ENCODE measurements around the gene GINS3.
A peak's percentile ranks its signal among the peaks of the same experiment; 100 is the strongest.

The GINS3 gene

DNA sequence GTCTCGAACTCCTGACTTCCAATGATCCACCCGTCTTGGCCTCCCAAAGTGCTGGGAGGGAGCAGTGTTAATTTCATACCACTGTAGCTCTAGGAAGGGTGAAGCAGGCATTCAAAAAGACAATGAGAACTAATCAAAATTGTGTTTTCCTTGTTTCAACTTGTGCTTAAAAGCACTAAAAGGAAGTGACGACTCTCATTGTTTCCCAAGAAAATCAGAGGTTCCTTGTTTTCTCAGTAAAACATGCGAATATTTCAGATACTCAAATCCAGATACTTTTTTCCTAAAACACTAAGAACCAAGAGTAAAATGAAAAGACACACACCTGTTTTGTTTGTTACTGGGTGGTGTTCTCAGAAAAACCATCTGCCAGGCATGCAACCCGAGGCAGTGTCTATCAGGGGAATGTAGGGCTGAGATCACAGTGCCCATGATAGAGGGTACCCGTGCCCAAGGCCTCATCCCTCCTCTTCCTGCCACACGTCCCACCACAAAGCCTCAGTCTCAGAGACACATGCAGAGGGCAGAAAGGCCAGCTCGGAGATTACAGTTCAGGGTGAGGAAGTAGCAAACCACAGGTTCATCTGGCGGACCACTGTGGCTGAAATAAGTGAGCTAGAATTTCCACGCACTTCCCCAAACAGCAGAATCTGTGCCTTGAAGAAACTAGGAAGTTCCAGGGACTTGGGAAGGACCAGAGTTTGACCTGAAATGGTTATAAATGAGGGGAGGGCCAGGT lies 33.7 kb downstream of the GINS3 start:
- DNase-seq (ENCODE audit: low read depth), result no peak

DNA sequence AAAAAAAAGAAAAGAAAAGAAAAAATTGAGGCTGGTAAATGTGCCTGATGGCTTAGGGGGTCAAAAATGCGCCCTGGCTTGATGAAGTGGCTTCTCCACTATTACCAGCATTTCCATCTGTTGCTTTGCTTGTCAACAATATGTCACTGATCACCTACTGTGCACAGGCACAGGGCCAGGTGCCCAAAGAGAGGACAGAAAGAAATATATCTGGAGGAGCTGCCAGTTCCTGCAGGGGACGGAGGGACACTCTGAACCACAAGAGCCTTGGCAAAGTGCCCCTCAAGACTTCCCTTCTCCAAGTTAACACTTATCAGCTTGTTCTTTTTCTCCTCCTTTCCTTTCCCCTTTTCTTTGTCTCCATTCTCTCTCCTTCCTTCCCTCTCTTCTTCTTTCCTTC lies 34.7 kb downstream of the GINS3 start:
- no peak for DNase-seq (ENCODE audit: low read depth)

DNA sequence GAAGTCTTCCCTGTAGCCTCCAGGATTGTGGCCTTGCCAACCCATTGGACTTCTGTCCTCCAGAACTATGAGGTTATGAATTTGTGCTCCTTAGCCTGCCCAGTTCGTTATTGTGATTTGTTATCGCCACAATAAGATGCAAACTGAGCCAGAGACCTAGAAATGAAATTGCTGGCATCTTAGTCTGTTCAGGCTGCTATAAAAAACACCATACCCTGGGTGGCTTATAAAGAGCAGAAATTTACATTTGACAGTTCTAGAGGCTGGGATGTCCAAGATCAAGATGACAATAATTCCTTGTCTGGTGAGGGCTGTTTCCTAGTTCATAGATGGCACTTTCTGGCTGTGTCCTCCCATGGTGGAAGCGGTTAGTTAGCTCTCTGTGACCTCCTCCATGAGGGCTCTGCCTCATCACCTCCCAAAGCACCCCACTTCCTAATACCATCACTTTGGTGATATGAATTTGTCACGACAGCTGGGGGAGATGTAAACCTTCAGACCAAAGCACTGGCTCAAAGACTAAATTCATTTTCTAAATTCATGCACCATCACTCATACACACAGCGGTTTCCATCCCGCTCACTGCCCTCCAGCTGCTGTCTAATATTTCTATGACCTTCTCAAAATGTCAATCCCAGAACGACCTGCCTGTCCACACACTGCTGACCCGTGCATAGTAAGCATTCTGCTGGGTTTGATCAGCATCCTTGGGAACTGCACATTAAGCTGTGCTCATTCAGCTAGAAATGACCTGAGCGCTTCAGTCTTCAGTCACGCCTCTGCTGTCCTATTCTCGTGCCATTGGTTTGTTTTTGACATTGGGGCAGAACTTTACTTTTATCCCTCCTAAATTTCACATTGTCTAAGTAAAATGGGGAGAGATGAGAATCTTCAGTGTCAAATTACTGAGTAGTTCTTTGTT lies 36.6 kb downstream of the GINS3 start:
- no peak for DNase-seq (ENCODE audit: low read depth)

DNA sequence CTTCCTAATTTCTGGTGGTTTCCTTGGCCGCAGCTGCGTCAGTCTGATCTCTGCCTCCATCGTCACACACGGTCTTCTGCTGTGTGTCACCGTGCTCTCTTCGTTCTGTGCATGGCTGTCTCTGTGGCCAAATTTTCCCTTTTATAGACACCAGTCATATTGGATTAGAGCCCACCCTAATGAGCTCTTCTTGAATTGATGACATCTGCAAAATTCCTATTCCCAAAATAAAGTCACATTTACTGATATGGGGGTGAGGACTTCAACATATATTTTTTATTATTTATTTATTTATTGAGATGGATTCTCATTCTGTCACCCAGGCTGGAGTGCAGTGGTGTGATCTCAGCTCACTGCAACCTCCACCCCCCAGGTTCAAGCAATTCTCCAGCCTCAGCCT lies 38.4 kb downstream of the GINS3 start:
- no peak for DNase-seq (ENCODE audit: low read depth)

DNA sequence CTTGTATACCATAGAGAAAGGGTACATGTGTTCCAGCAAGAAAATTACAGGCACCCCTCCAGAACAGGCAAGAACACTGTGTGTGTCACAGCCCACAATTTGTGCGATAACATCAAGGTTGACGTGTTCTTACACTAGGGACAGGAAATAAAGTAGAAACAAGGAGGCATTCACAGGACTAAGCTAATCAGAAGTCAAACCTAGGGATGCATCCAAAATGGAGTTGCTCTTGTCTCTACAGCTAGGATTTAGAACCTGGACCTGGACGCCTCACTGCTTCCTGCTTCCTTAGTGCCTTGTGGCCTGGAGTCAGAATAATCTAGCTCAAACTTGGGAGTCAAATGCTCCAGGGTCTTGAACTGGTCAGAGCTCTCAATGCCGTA lies 41.3 kb downstream of the GINS3 start:
- DNase-seq (ENCODE audit: low read depth), result no peak

DNA sequence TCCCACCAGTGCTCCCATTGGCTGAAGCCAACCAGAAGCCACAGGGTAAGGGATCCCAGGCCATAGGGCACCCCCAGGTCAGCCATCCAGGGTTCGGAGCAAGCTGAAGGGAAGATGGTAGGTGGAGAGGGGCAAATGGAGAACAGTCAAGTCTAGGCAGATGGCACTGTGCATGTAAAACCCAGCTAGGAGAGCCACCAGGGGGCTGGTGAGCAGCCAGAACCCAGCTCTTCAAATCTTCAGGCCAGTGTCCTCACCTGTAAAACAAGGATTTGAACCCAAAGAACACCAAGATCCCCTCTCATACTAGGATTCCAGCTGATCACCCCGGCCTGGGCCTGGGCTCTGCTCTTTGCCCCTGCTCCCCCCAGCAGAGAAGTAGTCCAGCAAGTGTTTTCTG lies 43.5 kb downstream of the GINS3 start:
- no peak for DNase-seq (ENCODE audit: low read depth)

DNA sequence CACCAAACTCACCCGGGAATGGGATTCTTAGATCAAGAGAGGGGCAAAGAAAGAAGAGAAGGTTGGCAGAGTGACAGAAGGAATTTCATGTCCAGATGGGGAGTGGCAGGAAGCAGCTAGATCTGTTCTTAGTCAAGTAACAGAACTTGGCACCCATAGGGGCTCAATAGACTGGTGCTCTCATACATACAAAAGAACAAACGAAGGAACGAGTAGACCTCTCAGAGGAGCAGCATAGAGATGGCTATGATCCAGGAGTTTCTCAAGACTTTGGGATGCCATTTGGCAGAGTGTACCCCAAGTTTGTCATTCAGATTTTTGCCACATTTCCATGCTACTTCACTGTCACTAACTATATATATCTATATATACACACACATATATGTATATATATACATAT lies 47.9 kb downstream of the GINS3 start:
- DNase-seq (ENCODE audit: low read depth), result no peak

DNA sequence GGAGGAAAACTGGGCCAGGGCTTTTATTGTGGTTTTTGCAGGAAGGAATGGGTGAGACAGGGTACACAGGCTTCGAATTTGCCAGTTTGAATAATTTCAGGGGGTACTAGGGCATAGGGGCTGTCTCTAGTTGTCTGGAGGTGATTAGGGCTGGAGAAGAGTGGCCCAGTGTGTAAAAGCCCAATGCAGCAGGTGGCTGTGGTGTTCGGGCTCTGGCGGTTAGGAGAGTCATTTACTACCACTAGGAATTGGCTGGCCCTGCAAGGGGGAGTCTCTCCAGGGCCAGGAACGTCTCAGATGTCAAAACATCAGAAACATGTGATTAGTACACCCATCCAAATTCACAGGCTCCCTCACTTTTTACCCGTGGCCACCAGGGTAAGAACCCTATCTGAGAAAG lies 50.3 kb downstream of the GINS3 start:
- no peak for DNase-seq (ENCODE audit: low read depth)

DNA sequence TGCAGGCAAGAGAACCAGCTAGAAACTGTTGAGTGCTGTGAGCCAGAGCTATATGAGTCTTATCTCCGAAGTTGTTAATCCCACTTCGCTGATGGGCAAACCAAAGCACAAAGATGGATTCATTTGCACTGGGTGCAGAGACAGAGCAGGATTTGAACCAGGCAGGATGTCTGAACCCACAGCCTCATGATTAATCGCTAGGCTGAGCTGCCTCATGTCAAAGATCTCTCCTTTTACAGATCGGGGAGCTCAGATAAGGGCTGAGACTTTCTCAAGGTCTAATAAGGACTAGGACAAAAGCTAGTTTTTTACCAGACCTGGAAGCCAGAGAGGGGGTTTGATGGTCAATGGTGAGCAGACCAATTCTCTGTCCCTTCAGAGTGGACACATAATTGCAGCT lies 51.5 kb downstream of the GINS3 start:
- no peak for DNase-seq (ENCODE audit: low read depth)

DNA sequence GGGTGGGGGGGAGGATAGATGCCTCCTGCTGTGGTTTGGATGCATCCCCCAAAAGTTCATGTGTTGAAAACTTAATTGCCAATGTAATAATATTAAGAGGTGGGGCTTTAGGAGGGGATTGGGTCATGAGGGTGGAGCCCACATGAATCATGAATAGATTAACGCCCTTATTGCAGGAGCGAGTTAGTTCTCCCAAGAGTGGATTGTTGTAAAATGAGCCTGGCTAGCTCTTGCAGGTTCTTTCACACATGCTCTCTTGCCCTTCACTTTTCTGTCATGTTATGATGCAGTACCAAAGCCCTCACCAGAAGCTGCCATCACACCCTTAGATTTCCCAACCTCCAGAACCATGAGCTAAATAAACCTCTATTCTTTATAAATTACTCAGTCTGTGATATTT lies 52.0 kb downstream of the GINS3 start:
- DNase-seq (ENCODE audit: low read depth), result no peak

DNA sequence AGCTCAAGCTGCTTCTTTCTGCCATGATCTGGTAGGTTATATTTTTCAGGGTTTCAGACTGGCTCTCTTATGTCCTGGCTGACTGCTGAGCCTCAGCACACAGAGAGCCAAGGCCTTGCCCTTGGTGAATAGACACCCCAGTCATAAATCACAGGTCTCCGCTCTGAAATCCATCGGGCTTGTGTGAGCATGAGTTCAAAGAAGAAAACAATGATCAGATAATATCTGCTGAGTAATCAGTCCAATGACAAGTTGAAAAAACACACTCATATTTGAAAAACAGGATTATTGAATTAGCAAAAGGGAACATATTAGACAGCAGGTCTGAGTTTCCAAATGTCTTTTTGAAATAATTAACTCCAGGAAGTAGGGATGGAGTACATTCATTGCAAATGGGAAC lies 56.6 kb downstream of the GINS3 start:
- DNase-seq (ENCODE audit: low read depth), result no peak

DNA sequence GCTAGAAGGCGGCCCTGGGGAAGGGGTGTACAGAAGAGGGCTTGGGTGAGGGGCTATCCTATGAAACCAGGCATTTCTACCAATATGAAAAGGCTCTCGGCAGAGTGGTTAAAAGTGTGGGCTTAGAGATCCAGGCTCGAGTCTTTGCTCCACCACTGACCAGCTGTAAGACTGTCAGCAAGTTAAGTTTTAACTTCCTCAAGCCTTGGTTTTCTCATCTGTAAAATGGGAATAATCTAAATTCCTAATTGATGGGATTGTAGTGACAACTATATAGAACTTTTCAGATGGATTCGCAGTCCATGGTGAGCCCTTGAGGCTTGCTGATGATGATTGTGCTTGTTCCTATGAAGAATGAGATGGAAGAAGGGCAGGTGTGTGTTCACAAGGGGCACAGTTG lies 57.0 kb downstream of the GINS3 start:
- DNase-seq (ENCODE audit: low read depth), result no peak

DNA sequence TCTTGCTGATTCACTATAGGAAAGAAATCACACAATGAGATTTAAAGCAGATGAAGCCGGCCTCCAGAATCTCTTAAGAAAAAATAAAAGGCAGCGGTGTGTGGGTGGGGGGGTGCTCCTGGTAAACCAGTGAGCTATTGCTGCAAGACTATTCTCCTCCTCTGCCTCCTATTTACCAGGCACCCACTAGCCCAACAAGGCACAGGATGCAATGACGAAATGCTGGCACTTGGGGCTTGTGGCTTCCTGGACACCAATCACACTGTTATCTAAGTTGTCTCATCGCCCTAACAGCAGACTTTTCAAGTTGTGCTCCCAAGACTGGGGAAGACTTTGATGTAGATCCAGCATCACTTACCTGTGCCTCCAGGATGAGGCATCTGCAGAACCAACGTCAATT lies 57.5 kb downstream of the GINS3 start:
- no peak for DNase-seq (ENCODE audit: low read depth)

DNA sequence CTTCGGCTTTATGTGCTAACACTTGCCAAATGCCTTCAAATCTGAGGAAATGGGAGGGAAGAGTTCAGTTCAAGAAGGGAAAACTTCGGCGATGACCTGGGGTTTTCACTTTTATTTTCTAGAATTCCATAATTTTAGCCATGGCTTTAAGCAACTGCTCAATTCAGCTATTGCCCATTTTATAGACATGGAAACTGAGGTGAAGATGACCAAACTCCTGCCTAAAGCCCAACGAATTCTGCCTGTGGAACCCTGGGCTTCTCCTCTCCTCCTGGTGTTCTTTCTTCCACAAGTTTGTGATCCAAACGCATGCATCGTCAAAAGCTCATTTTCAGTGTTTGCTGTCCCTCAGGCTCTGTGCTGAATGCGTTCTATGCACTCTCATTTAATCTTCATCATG lies 58.3 kb downstream of the GINS3 start:
- no peak for DNase-seq (ENCODE audit: low read depth)

DNA sequence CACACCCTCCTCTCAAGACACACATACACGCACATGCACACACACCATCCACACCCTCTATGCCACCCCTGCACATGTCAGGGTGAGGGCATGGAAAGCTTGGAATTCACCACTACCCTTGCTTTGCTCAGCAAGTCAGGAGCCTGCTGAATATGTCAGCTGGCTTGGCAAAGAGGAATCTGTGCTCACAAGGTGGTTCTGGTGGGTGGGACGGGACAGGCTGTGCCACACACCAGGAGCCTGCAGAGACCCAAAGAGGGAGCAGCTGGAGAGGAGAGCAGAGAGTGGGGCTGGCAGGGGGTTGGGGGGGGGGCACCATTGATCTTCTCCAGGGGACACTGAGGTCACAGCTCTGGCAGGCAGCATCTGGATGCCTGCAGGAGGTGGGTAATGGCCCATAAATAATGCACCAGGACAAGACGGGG lies 59.0 kb downstream of the GINS3 start:
- no peak for DNase-seq (ENCODE audit: low read depth)

DNA sequence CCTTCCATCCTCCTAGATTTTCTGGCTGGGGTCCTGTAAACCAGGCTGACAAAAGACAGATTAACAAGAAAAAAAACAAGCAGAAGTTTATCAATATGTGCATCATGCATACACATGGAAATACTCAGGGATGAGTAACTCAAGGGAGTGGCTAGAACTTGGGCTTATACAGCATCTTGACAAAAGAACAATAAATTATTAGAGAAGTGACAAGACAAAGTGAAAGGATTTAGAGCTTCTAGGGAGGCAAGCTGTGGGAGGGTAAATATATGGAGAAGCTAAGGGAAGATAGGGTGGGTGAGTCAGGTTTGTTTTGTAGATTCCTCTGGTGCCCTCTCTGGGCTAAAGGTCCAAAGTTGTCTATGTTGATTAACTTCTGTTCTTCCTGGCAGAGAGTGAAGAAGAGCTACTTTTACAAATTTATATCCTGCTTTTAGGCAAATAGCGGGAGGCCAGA lies 59.7 kb downstream of the GINS3 start:
- peak; percentile 63 for DNase-seq (ENCODE audit: low read depth)

DNA sequence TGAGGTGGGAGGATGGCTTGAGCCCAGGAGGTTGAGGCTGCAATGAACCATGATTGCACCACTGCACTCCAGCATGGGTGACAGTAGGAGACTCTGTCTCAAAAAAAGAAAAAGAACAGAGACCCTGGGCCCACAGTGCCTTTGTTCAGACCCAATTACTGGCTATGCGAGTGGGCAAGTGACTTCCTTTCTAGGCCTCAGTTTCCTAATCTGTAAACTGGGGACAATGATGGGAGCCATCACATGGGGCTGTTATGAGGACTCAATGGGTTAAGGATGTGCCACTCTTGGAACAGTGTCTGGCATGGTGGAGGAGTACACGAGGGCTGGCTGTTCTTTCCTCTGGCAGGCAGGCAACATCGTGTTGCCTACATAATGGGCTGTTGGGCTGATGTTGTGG lies 60.4 kb downstream of the GINS3 start:
- no peak for DNase-seq (ENCODE audit: low read depth)

DNA sequence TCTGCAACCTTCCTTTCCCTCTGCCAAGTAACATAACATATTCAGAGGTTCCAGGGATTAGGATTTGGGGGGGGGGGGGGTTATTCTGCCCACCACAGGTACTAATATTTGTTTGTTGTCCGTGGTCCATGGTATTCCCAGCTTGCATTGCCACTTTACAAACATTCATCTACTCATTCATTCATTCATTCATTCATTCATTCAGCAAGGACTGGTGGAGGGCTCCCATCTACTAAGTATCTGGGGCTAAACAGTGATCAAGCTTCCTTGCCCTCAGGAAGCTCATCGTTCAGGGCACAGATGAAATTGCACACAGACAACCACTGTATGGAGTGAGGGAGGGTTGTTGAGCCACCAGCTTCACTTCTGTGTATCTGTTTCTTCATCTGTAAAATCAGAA lies 61.9 kb downstream of the GINS3 start:
- DNase-seq (ENCODE audit: low read depth), result no peak

DNA sequence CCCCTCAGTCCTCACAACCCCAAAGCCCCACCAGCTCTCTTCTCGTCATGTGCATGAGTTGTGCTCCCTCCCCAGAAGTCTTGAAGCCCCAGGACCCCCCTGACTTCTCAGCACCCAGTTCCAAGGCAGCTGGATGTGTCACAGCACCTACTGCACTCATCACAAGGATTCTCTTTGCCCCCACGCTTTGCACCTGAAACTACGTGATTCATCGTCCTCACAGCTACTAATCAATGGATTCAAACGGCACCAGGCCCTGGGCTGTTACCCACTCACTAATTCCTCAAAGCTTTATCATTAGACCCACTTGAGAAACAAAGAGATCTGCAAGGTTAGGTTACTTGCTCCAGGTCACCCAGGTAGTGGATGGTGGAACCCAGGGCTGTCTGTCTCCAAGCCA lies 62.6 kb downstream of the GINS3 start:
- no peak for DNase-seq (ENCODE audit: low read depth)
